CD4-positive, alpha-beta T cell treated with Interleukin-21 for 1 hour (primary cell): Measurements from ENCODE around the gene SOAT2.
A peak's percentile ranks its signal among the peaks of the same experiment; 100 is the strongest.

Experiments
- DNase-seq: peaks from one replicate; pipeline ENCODE4 v3.0.0-alpha.2; 2020

SOAT2 gene, protein sequence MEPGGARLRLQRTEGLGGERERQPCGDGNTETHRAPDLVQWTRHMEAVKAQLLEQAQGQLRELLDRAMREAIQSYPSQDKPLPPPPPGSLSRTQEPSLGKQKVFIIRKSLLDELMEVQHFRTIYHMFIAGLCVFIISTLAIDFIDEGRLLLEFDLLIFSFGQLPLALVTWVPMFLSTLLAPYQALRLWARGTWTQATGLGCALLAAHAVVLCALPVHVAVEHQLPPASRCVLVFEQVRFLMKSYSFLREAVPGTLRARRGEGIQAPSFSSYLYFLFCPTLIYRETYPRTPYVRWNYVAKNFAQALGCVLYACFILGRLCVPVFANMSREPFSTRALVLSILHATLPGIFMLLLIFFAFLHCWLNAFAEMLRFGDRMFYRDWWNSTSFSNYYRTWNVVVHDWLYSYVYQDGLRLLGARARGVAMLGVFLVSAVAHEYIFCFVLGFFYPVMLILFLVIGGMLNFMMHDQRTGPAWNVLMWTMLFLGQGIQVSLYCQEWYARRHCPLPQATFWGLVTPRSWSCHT

DNA sequence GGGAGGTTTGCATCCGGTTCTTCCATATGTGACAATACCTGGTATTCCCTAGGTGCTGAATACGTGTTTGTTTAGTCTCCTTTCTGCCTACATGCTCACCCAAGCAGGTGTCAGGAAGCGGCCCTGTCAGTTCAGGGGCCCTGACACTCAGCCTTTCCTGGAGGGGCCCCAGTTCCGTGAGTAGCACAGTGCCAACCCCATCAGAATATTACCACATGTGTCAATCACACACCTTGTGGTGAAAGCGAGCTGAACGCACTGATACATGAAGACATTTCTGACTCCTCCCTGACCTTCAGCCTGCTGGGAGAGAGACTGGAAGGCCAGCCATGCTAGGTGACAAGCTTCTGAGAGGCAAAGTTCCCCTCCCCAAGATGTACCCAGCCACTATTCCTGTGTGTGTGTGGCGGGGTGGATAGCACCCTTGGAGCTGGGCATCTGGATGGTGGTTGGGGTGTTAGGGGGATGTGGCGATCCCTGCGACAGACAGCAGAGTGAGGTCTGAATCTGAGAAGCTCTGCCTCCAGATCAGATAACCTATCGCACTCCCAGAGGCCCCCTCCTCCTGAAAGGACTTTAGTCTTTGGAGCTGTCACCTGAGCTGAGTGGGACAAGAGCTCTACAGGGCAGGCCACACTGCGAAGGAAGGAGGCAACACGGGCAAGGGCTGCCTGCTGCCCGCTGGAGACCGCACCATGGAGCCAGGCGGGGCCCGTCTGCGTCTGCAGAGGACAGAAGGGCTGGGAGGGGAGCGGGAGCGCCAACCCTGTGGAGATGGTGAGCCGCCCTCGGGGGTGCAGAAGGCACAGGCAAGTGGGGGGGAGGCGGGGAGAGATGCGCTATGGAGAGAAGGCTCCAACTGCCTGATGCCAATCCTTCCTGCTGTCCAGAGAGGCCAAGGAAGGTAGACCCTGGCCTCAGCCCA lies at the start of gene SOAT2:
Gene SOAT2 (plus strand): TSS at position 604 of the 925 bp plus-strand sequence. CDS start 92 bp downstream, at position 696.
- DNase-seq = peak; percentile 58

- DNase-seq = peak; percentile 95
These were observed 49.0 kb upstream of the SOAT2 start for GRCh38 chr12:53054112-53054878.

DNA sequence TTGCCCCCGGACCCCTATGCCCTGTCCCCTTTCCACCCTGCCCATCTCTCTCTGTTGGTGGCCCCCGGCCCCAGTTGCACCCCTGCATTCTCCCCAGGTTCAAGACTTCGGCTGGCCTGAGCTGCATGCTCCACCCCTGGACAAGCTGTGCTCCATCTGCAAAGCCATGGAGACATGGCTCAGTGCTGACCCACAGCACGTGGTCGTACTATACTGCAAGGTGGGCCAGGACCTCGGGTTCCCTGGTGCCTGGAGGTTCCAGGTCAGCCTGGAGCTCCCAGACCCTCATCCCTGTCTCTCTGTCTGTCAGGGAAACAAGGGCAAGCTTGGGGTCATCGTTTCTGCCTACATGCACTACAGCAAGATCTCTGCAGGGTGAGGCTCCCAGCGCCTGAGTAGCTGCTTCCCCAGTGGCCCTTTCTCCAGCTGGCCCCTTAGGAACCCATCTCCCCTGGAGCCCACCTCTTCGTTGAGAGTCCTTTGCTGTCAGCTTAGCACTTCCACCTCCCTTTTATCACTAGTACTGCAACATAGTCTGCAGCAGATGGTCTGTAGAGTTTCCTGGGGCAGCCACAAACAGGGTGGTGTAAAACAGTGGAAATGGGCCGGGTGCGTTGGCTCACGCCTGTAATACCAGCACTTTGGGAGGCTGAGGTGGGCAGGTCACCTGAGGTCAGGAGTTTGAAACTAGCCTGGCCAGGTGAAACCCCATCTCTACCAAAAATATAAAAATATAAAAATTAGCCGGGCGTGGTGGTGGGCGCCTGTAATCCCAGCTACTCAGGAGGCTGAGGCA lies 47.6 kb upstream of the SOAT2 start:
- DNase-seq = no peak

- no peak for DNase-seq
These were observed 47.0 kb upstream of the SOAT2 start for GRCh38 chr12:53056296-53056695.

DNA sequence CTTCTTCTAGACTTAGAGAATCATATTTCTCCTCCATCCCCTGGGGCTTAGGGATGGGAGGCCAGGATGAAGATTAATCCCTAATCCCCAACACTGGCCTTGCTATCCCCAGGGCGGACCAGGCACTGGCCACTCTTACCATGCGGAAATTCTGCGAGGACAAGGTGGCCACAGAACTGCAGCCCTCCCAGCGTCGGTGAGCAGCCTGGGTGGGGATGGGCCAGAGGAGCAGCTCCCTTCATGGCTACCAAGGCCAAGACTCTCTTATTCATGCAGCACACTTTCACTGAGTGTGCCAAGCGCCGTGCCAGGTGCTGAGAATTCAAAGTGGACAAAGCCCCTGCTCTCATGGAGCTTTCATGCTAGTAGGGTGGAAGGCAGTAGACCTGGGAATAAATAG lies 46.4 kb upstream of the SOAT2 start:
- no peak for DNase-seq

- DNase-seq = no peak
These were observed 45.3 kb upstream of the SOAT2 start for GRCh38 chr12:53057816-53058500.

DNA sequence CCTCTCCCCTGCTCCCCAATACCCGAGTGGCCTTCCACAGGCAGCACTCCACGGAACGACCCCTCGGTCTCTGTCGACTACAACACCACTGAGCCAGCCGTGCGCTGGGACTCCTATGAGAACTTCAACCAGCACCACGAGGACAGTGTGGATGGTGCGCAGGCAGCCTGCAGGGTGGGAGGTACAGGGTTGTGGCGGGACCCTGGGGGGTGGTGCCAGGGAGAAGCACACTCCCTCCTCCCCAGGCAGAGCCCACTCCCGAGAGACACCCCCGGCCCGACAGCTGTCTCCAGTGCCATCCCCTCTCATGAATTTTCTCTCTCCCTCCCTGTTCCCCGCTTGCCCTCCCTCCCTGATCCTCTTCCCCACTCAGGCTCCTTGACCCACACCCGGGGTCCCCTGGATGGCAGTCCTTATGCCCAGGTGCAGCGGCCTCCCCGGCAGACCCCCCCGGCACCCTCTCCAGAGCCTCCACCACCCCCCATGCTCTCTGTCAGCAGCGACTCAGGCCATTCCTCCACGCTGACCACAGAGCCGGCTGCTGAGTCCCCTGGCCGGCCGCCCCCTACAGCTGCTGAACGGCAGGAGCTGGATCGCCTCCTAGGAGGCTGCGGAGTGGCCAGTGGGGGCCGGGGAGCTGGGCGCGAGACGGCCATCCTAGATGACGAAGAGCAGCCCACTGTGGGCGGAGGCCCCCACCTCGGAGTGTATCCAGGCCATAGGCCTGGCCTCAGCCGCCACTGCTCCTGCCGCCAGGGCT lies 44.4 kb upstream of the SOAT2 start:
- DNase-seq = no peak

DNA sequence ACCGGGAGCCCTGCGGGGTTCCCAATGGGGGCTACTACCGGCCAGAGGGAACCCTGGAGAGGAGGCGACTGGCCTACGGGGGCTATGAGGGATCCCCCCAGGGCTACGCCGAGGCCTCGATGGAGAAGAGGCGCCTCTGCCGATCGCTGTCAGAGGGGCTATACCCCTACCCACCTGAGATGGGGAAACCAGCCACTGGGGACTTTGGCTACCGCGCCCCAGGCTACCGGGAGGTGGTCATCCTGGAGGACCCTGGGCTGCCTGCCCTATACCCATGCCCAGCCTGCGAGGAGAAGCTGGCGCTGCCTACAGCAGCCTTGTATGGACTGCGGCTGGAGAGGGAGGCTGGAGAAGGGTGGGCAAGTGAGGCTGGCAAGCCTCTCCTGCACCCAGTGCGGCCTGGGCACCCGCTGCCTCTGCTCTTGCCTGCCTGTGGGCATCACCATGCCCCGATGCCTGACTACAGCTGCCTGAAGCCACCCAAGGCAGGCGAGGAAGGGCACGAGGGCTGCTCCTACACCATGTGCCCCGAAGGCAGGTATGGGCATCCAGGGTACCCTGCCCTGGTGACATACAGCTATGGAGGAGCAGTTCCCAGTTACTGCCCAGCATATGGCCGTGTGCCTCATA lies 43.7 kb upstream of the SOAT2 start:
- DNase-seq = no peak

DNA sequence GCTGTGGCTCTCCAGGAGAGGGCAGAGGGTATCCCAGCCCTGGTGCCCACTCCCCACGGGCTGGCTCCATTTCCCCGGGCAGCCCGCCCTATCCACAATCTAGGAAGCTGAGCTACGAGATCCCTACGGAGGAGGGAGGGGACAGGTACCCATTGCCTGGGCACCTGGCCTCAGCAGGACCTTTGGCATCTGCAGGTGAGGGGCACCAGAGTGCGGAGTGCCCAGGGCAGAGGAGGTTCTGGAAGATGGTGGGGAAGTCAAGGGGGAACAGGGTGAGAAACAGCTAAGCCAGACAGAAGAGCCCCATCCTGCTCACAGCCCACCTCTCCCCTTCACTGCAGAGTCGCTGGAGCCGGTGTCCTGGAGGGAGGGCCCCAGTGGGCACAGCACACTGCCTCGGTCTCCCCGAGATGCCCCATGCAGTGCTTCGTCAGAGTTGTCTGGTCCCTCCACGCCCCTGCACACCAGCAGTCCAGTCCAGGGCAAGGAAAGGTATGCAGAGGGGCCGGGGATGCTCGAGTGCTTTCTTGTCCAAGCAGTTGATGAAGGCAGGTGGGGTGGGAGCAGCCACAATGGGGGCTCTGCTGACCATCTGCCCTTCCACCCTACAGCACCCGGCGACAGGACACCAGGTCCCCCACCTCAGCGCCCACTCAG lies 43.1 kb upstream of the SOAT2 start:
- no peak for DNase-seq

- DNase-seq = no peak
These were observed 42.5 kb upstream of the SOAT2 start for GRCh38 chr12:53060721-53061276.

DNA sequence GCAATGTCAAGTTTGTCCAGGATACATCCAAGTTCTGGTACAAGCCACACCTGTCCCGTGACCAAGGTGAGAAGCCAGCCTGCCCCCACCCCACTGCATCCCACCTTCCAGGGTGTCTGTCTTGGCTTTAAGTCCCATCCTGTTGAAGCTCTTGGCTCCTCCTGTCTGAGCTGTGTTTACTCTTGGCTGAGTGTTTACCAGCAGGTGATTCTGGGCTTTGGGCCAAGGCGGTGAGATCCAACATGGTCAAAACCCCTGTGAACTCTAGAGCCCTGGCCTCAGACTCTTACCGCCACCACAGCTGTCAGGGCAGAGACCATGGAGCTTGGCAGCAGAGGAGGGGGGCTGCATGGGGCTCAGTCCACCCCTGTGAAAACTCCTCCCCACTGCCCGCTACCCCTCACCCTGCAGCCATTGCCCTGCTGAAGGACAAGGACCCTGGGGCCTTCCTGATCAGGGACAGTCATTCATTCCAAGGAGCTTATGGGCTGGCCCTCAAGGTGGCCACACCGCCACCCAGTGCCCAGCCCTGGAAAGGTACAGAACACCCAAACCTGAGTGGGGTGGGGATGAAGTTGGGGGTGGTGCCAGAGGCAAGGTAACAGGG lies 41.8 kb upstream of the SOAT2 start:
- DNase-seq = no peak

DNA sequence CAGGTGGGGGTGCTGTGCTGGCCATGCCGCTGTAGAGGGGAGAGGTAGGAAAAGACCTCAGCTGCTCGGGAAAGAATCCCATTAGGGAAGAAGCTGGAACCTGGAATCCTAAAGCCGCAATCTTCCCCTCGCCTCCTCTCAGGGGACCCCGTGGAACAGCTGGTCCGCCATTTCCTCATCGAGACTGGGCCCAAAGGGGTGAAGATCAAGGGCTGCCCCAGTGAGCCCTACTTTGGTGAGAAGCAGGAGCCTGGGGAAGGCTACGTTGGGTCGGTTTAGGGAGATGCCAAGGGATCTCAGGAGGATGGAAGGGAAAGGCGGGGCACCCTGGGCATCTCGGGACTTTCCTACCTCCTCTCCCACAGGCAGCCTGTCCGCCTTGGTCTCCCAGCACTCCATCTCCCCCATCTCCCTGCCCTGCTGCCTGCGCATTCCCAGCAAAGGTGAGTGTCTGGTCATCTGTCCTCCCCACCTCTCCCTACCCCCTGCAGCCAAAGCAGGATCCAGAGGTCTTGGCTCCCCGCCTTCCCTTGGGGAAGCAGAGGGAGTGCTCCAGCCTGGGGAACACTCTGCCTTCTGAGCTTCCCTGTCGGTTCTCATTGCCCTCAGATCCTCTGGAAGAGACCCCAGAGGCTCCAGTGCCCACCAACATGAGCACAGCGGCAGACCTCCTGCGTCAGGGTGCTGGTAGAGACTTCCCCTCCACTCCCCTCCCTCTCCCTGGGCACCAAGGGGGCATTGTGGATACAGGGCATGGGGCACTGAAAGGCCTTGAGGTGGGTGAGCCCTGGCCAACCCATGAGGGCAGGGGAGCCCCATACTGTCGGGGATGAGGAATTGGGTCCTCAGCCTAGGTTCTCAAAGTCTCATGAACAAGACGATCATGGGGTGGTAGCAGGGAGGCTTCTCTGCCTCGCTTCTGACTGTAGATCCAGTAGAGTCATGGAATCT lies 41.0 kb upstream of the SOAT2 start:
- DNase-seq = no peak

DNA sequence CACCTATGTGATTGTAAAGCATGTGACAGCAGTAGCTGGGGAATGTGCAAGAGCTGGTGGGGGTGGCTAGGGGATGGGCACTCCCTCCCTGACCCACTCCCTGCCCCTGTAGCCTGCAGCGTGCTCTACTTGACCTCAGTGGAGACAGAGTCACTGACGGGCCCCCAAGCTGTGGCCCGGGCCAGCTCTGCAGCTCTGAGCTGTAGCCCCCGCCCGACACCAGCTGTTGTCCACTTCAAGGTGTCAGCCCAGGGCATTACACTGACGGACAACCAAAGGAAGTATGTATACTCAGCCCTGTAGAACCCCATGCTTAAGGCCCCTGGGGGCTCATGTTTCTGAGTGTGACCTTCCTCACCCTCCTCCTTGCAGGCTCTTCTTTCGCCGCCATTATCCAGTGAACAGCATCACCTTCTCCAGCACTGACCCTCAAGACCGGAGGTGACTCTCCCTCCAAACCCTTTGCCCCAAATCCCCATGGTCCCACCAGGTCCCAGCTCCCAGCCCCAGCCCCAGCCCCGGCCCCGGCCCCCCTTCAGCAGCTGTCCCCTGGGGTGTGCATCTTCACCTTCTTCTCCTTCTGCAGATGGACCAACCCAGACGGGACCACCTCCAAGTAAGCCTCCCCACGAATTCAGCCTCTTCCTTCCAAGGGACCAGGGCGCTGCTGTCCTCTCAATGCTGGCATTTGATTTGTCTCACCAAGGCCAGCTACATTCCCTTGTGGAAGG lies 40.1 kb upstream of the SOAT2 start:
- no peak for DNase-seq

DNA sequence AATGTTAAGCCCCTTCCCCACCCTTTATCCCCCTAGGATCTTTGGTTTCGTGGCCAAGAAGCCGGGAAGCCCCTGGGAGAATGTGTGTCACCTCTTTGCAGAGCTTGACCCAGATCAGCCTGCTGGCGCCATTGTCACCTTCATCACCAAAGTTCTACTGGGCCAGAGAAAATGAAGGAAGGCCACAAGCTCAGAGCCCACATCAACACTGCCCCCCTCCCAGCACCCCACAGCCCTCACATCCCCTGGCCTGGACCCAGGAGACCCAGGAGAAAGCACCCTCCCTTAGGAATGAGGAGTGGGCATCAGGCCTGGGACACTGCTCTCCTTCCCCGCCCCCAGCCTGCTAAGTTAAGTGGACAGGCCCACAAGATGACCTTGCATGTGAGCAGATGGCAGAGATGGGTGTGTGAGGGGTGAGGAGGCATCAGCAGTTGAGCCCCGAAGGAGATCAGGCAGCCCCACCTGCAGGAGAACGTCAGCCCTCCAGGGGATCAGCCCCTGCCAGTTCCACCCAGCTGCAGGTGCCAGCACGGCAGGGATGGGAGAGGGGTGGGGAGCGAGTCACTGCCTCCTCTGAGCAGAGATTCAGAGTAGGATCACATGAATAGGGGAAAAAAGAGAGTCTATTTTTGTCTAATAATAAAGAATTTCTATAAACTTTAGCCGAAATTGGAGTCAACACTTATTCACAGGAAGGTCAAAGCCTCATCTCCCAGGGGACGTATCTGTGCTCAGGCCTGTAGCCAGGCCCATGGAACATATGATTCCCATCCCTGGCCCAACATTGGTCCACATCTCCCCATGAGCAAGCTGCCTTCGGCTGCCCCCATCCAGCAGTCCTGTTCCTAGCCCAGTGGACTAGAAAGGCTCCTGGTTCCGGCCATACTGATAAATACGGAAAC lies 39.3 kb upstream of the SOAT2 start:
- no peak for DNase-seq

DNA sequence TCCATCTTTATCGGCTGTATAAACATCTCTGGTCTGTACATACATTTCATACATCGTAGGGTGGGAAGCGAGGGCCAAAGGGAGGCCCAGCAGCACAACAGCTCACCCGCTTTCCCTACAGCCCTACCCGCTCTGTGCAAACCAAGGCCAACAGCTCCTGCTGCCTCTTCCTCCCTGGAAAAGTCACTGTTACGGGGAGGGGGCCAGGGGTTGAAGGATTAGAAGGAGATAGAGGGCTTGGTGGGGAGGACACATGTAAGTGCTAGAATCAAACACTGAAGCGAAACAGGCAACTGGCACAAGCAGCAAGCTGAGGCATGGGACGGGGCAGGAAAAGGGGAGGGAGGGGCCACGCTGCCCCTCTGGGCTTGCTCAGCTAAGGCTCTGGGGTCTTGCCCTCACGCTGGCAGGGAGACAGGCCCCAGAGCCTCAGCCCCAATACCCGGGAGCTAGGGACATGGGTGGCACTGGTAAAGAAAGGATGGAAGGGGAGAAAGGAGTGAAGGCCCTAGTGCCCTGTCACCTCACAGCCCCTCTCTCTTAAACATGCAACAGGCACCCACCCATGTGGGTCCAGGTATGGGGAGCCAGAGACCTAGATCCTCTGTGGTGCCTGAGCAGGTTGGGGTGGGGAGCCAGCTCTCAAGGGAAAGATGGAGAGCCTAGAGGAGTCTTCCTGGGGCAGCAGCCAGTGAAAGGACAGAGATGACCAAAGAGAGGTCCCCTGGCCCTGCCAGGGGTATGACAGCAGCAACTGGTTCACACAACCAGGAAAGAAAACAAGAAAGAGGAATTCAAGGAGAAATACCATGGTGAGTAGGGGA lies 38.5 kb upstream of the SOAT2 start:
- DNase-seq = no peak
